Kidney (tissue), 14 donors: ENCODE measurements around the gene CHIT1. TPM values are rescaled to one million over a fixed set of nuclear protein-coding genes. Genes with fewer than 3 reads are reported as not detected.

Experiments used
- DNase-seq, 5 donors: peaks; one replicate each; pipeline ENCODE4 v3.0.0-alpha.2; 2013 to 2020
- FAIRE-seq: peaks from 2 replicates; lab custom pipeline; 2012; peaks lifted over from hg19 to GRCh38; lab: Jason Lieb, UNC
- H3K27ac ChIP-seq, 2 donors: one replicate each; pipeline ENCODE4 v1.7.0; 2013; ENCODE audit warnings: low read depth in 2 of 2, low read length in 2 of 2, inconsistent platforms in 1 of 2
- H3K27me3 ChIP-seq: one replicate; pipeline ENCODE4 v1.7.1; 2013; ENCODE audit warnings: low read length, inconsistent platforms; ENCODE audit not compliant: control insufficient read depth, insufficient read depth
- H3K36me3 ChIP-seq, 3 donors: one replicate each; pipeline versions ENCODE4 v1.7.0 to v1.7.1; 2013; ENCODE audit warnings: low read length in 3 of 3, control low read depth in 1 of 3, inconsistent platforms in 1 of 3; ENCODE audit not compliant: insufficient read depth in 3 of 3, control insufficient read depth in 2 of 3
- H3K4me1 ChIP-seq, 3 donors: one replicate each; pipeline versions ENCODE4 v1.7.0 to v1.7.1; 2013; ENCODE audit warnings: low read length in 3 of 3, inconsistent platforms in 1 of 3, low read depth in 1 of 3; ENCODE audit not compliant: control insufficient read depth in 2 of 3, insufficient read depth in 2 of 3
- H3K4me3 ChIP-seq, 3 donors: one replicate each; pipeline versions ENCODE4 v1.7.0 to v1.8.1; 2013; ENCODE audit warnings: low read length in 3 of 3, control low read depth in 1 of 3, inconsistent platforms in 1 of 3
- H3K9ac ChIP-seq, 3 donors: one replicate each; pipeline versions ENCODE4 v1.7.0 to v1.7.1; 2013; ENCODE audit warnings: low read length in 3 of 3, control low read depth in 1 of 3, inconsistent platforms in 1 of 3
- H3K9me3 ChIP-seq, 3 donors: one replicate each; pipeline versions ENCODE4 v1.7.0 to v1.7.1; 2013; ENCODE audit warnings: low read length in 3 of 3, control low read depth in 1 of 3, inconsistent platforms in 1 of 3; ENCODE audit not compliant: control insufficient read depth in 2 of 3, insufficient read depth in 1 of 3
- intact Hi-C: fragments of 100-400 bp; cut with DNase I; formaldehyde crosslinking; loops from one replicate; pipeline ENCODE4 v1.11.1; 2022
- polyA plus RNA-seq: library from polyadenylated mRNA; stranded (reverse); fragments of 350-450 nt; fragmentation: Illumina TruSeq; extraction: RNeasy Lipid Tissue Mini Kit (QIAGEN cat#74804); gene quantifications from one replicate; pipeline ENCODE4 v1.2.3, GENCODE V29; 2014; ENCODE audit warnings: low read depth, low replicate concordance; ENCODE audit not compliant: insufficient read depth
- total RNA-seq: library from RNA; stranded (reverse); fragmentation: NEBNext Ultra II Directional; extraction: Animal tissue kit (Norgen Biotek cat#: 25700); gene quantifications from one replicate; pipeline ENCODE4 v1.2.1, GENCODE V29; 2021
- TF ChIP-seq, protein P1 (sequence below): IDR thresholded peaks from 3 replicates; pipeline ENCODE4 v1.5.1; 2012; ENCODE audit warnings: mild to moderate bottlenecking, moderate library complexity, borderline replicate concordance; ENCODE audit not compliant: insufficient read depth; ENCODE audit errors: extremely low read depth
- donor health status: control.
- donor health status: control.
- donor health status: control.
- donor health status: control.
- donor health status: control.
- donor health status: DM: yes; HTN: yes; CAD: no.
- donor health status: Normal renal cell carcinoma (clear cell type).

The CHIT1 gene
- total and polyA plus RNA-seq, 2 donors from 2014 or later: 1.1 TPM; not detected in 1

DNA sequence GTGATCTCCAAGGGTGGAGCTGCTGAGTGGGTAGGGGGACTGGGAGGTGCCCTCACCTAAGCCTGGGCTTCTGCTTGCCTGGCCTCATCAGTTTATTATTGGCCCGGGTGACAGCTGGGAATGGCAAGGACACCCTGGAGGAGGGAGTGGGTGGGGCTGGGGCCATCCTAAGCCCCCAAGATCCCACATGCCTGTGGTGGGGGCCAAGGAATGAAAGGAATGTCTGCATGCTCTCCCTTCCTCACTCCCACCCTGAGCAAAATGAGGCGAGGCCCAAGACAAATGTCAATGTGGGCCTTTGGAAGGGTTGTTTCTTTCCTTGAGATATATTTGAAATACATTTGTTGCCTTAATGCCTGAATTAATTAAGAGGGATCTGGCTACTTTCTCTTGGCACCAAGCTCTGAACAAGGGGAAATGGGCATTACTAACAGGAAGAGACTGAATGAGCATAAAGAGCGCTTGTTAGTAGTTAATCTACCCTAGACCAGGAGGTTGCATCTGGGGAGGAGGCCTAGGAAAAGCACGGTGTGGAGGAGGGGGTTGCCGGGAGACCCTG, 23.3 kb downstream of the CHIT1 start:
- intact Hi-C loops: no loop called here
- no peak for FAIRE-seq

DNA sequence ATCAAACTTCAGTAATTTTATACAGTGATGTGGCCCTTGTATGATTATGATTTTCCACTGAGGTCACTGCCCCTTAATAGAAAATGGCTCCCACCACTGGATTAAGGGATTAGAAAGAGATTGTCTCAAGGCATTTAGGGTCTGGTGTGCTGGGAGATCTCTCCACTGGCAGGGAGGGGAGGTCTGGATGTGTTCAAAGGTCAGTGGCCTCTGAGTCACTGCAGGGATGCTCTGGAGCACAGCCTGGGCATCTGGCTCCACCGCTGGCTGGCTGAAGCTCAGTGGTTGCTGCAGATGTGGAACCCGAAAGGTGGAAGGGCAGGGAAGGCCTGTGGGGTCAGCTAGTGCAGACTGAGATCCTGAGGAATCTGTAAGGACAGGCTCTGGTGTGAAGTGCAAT, 24.7 kb downstream of the CHIT1 start:
- H3K9ac ChIP-seq: no peak overlapping the region
- no peaks in the 10 kb centered on the region for H3K4me1 ChIP-seq
- no peak for DNase-seq
- TF ChIP-seq, protein P1, sequence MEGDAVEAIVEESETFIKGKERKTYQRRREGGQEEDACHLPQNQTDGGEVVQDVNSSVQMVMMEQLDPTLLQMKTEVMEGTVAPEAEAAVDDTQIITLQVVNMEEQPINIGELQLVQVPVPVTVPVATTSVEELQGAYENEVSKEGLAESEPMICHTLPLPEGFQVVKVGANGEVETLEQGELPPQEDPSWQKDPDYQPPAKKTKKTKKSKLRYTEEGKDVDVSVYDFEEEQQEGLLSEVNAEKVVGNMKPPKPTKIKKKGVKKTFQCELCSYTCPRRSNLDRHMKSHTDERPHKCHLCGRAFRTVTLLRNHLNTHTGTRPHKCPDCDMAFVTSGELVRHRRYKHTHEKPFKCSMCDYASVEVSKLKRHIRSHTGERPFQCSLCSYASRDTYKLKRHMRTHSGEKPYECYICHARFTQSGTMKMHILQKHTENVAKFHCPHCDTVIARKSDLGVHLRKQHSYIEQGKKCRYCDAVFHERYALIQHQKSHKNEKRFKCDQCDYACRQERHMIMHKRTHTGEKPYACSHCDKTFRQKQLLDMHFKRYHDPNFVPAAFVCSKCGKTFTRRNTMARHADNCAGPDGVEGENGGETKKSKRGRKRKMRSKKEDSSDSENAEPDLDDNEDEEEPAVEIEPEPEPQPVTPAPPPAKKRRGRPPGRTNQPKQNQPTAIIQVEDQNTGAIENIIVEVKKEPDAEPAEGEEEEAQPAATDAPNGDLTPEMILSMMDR: no peak
- no peaks in the 10 kb centered on the region for H3K27me3 ChIP-seq
- intact Hi-C loops: no loop called here
- FAIRE-seq: no peak
- H3K27ac ChIP-seq: no peak overlapping the region
- H3K36me3 ChIP-seq: no peaks in the 10 kb centered on the region
- H3K4me3 ChIP-seq: no peak overlapping the region
- no peaks in the 10 kb centered on the region for H3K9me3 ChIP-seq

More for the DNA sequence above, 23.3 kb downstream of the CHIT1 start:
- no peaks in the 10 kb centered on the region for H3K9me3 ChIP-seq
- H3K27ac ChIP-seq: no peak overlapping the region
- H3K4me1 ChIP-seq: no peaks in the 10 kb centered on the region
- H3K27me3 ChIP-seq: no peaks in the 10 kb centered on the region
- H3K4me3 ChIP-seq: no peak overlapping the region
- no peak for DNase-seq
- TF ChIP-seq, protein P1: no peak
- H3K36me3 ChIP-seq: no peaks in the 10 kb centered on the region
- no peak overlapping the region for H3K9ac ChIP-seq

DNA sequence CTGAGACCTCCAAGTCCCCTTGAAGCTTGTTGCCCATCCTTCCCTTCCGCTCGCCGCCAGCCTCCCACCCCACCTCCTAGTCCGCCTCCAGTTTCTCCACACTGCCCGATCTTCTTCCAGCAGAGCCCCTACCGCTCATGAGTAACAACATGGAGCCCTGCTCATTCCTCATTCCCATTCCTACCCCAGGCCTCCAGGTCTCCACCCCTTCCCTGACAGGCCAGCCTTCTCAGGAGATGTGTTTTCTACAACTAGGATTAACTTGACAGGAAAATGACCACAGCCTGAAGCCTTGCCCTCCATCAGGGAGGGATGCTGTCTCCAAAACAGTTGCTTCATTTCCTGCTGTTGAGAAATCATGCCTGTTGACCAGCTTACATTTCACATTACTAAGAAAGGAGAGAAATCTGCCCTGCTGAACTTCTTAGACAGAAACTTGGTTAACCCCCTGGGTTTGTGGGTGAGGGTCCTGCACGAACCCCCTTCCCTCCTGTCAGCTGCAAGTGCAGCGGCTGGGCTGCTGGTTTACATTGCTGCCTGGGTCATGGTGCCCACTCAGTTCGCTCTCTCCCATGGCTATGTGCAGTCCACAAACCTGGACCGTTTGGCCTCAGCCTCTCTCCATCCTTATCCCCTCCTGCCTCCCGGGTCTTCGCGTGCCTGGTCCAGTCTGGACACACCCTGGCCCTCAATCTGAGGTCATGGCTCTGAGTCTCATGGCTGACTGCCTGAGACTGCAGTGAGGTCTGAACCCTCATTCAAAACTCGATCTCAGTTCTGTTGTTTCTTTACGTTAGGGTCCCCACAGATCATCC, 26.8 kb downstream of the CHIT1 start:
- intact Hi-C loops: no loop called here
- Histone ChIP-seq H3K27me3 (no peaks in the 10 kb centered on the region), H3K4me3 (no peak overlapping the region), H3K4me1 (no peaks in the 10 kb centered on the region), H3K27ac (no peak overlapping the region), H3K36me3 (no peaks in the 10 kb centered on the region), H3K9me3 (no peaks in the 10 kb centered on the region), H3K9ac (no peak overlapping the region)
- DNase-seq (peak in 2 of 5 donors; percentile 17 to 77), FAIRE-seq (no peak)
- TF ChIP-seq, protein P1: no peak
